Natural killer cell (primary cell): ENCODE results near the gene MAP2K7. TPM values are rescaled to one million over a fixed set of nuclear protein-coding genes. Genes with fewer than 3 reads are reported as not detected.
"Not testable (repeated sequence)": the region's sequence is repeated elsewhere in the genome, so short reads cannot be mapped to it uniquely, and the experiment has no call there.

Source experiments
- ATAC-seq, 3 donors: fragments of 150-1000 bp in 2 of 3; fragments of 200-7000 bp in 1 of 3; cut with Tn5 transposase; 1 replicate in 1 of 3; 2 replicates in 2 of 3; pipeline ENCODE4 v1.10.0; 2021; ENCODE audit warnings: mild to moderate bottlenecking in 2 of 3, moderate library complexity in 2 of 3
- DNase-seq, 2 donors: peaks; one replicate each; pipeline versions ENCODE4 v3.0.0 to v3.0.0-alpha.2; 2013 to 2021; ENCODE audit warnings: mixed read lengths in 1 of 2
- H3K27ac ChIP-seq: one replicate; pipeline ENCODE4 v1.5.1; 2013; ENCODE audit warnings: mild to moderate bottlenecking, low read length
- H3K27me3 ChIP-seq: one replicate; pipeline ENCODE4 v1.6.1; 2013; ENCODE audit warnings: low read length; ENCODE audit not compliant: control insufficient read depth, insufficient read depth
- H3K36me3 ChIP-seq: one replicate; pipeline ENCODE4 v1.6.1; 2013; ENCODE audit warnings: low read length; ENCODE audit not compliant: control insufficient read depth, insufficient read depth
- H3K4me1 ChIP-seq: one replicate; pipeline ENCODE4 v1.6.1; 2013; ENCODE audit warnings: low read length; ENCODE audit not compliant: control insufficient read depth, insufficient read depth
- H3K4me3 ChIP-seq: one replicate; pipeline ENCODE4 v1.5.1; 2013; ENCODE audit warnings: low read length
- H3K9me3 ChIP-seq: one replicate; pipeline ENCODE4 v1.6.1; 2013; ENCODE audit warnings: low read length; ENCODE audit not compliant: control insufficient read depth, insufficient read depth
- H3K27ac Mint-ChIP-seq, 2 donors: one replicate each; pipeline ENCODE4 v1.8.0; 2022; ENCODE audit warnings: mild to moderate bottlenecking in 2 of 2, mixed read lengths in 2 of 2, moderate library complexity in 1 of 2
- H3K27me3 Mint-ChIP-seq, 2 donors: one replicate each; pipeline ENCODE4 v1.8.0; 2022; ENCODE audit warnings: low read depth in 2 of 2, mixed read lengths in 2 of 2
- H3K36me3 Mint-ChIP-seq: one replicate; pipeline ENCODE4 v1.8.0; 2022; ENCODE audit warnings: mixed read lengths
- H3K4me1 Mint-ChIP-seq, 2 donors: one replicate each; pipeline ENCODE4 v1.8.0; 2022; ENCODE audit warnings: mixed read lengths in 2 of 2
- H3K4me3 Mint-ChIP-seq: one replicate; pipeline ENCODE4 v1.8.0; 2022; ENCODE audit warnings: mild to moderate bottlenecking, moderate library complexity, mixed read lengths
- H3K9me3 Mint-ChIP-seq, 2 donors: one replicate each; pipeline ENCODE4 v1.8.0; 2022; ENCODE audit warnings: mixed read lengths in 2 of 2
- WGBS: methylation state at CpG from one replicate; pipeline ENCODE4 v1.1.7; 2013; ENCODE audit warnings: missing lambda C conversion rate; ENCODE audit not compliant: insufficient coverage; 5-methylcytosine and 5-hydroxymethylcytosine counted together
- intact Hi-C: fragments of 100-400 bp; cut with micrococcal nuclease; formaldehyde crosslinking; loops from one replicate; pipeline ENCODE4 v1.14.2; 2022
- total RNA-seq, 4 donors: library from RNA; stranded (reverse); fragments of 120-200 nt in 1 of 4; gene quantifications; one replicate each; pipeline versions ENCODE4 v1.2.3 to v1.2.4, GENCODE V29; 2013 to 2022
- TF ChIP-seq, protein P1 (sequence below): fragments of 200-600 bp; IDR thresholded peaks from one replicate; pipeline ENCODE4 v1.8.0; 2022; ENCODE audit warnings: antibody characterized with exemption

The MAP2K7 gene
- total RNA-seq, 3 donors from 2014 or later (not counting 1 experiment from before 2014, with no cell fraction given) = 131 to 218 (median 159) TPM

DNA sequence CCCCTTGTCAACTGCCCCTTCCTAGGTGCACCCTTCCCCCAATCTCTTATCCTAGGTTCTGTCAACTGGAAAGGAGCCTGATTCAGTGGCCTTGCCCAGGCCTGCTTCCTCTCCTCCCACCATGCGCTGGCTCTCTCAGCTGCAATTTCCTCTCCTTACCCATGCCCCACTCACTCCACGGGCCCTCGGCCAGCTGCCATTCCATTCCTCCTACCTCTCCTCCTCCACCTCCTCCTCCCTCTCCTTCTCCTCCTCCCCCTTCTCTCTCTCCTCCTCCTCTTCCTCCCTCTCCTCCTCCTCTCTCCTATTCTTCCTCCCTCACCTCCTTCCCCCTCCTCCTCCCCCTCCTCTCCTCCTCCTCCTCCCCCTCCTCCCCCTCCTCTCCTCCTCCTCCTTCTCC, 49.4 kb downstream of the MAP2K7 start:
- Mint-ChIP-seq H3K36me3 (no peaks in the 10 kb centered on the region), H3K4me1 (no peaks in the 10 kb centered on the region), H3K27ac (no peak overlapping the region), H3K9me3 (no peaks in the 10 kb centered on the region), H3K27me3 (no peaks in the 10 kb centered on the region), H3K4me3 (no peak overlapping the region)
- Histone ChIP-seq H3K4me1 (no peaks in the 10 kb centered on the region), H3K9me3 (no peaks in the 10 kb centered on the region), H3K4me3 (no peak overlapping the region), H3K27ac (no peak overlapping the region), H3K27me3 (no peaks in the 10 kb centered on the region), H3K36me3 (no peaks in the 10 kb centered on the region)
- 34% methylated on average over 3 of the region's 3 CpGs for WGBS
- no peak for DNase-seq
- no peak for ATAC-seq
- intact Hi-C loops = no loop called here
- TF ChIP-seq, protein P1, sequence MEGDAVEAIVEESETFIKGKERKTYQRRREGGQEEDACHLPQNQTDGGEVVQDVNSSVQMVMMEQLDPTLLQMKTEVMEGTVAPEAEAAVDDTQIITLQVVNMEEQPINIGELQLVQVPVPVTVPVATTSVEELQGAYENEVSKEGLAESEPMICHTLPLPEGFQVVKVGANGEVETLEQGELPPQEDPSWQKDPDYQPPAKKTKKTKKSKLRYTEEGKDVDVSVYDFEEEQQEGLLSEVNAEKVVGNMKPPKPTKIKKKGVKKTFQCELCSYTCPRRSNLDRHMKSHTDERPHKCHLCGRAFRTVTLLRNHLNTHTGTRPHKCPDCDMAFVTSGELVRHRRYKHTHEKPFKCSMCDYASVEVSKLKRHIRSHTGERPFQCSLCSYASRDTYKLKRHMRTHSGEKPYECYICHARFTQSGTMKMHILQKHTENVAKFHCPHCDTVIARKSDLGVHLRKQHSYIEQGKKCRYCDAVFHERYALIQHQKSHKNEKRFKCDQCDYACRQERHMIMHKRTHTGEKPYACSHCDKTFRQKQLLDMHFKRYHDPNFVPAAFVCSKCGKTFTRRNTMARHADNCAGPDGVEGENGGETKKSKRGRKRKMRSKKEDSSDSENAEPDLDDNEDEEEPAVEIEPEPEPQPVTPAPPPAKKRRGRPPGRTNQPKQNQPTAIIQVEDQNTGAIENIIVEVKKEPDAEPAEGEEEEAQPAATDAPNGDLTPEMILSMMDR = no peak

DNA sequence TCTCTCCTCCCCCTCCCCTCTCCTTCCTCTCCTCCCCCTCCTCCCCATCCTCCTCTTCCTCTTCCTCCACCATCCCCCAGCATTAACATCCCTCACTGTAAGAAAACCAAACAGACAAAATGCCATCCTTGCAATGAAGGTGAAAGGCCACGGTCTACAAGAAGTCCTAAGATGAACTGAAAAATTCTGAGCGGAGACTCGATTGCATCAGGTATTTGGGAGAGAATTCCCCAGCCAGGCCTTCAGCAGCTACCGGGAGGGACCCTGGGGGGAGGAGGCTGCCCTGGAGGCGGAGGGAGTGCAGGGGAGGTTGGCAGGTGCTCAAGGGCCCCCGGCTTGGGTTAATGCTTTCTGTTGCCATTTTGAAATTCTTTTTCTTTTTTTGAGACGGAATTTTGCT, 49.9 kb downstream of the MAP2K7 start:
- WGBS = 92% methylated on average over 7 of the region's 7 CpGs

DNA sequence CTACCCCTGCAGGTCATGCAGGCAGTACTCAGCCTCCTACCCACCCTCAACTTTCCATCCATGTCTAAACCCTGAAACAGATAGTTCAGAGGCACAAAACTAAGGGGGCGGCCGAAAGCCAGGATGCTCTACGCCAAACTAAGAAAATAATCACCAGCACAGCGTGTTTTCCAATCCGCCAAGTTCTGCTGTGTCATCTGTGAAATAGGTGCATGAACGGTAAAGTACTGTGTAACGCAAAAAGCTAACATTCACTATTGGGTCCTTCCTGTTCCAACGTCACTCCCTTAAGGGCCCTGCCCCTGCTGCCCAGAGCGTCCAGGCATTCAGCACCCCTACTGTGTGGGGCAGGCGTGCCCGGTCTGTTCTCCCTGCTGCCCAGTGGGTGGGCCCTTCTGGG, 52.0 kb downstream of the MAP2K7 start:
- Histone ChIP-seq H3K4me1 (no peaks in the 10 kb centered on the region), H3K4me3 (no peak overlapping the region), H3K27ac (no peak overlapping the region), H3K27me3 (no peaks in the 10 kb centered on the region), H3K36me3 (no peaks in the 10 kb centered on the region), H3K9me3 (no peaks in the 10 kb centered on the region)
- no peaks in the 10 kb centered on the region for H3K36me3 Mint-ChIP-seq
- no peak overlapping the region for H3K27ac Mint-ChIP-seq
- ATAC-seq = no peak
- TF ChIP-seq, protein P1 = no peak
- no peak for DNase-seq
- H3K9me3 Mint-ChIP-seq = no peaks in the 10 kb centered on the region
- 78% methylated on average over 11 of the region's 11 CpGs for WGBS
- H3K4me3 Mint-ChIP-seq = no peak overlapping the region
- H3K27me3 Mint-ChIP-seq = no peaks in the 10 kb centered on the region
- intact Hi-C loops = no loop called here
- H3K4me1 Mint-ChIP-seq = no peaks in the 10 kb centered on the region

More for the DNA sequence above, 49.9 kb downstream of the MAP2K7 start:
- Histone ChIP-seq H3K27me3 (no peaks in the 10 kb centered on the region), H3K9me3 (no peaks in the 10 kb centered on the region), H3K27ac (no peak overlapping the region), H3K4me3 (no peak overlapping the region), H3K36me3 (no peaks in the 10 kb centered on the region), H3K4me1 (no peaks in the 10 kb centered on the region)
- Mint-ChIP-seq H3K36me3 (no peaks in the 10 kb centered on the region), H3K9me3 (no peaks in the 10 kb centered on the region), H3K4me3 (no peak overlapping the region), H3K27ac (no peak overlapping the region), H3K27me3 (no peaks in the 10 kb centered on the region), H3K4me1 (no peaks in the 10 kb centered on the region)
- no peak for ATAC-seq
- intact Hi-C loops = no loop called here
- no peak for DNase-seq
- TF ChIP-seq, protein P1 = no peak

DNA sequence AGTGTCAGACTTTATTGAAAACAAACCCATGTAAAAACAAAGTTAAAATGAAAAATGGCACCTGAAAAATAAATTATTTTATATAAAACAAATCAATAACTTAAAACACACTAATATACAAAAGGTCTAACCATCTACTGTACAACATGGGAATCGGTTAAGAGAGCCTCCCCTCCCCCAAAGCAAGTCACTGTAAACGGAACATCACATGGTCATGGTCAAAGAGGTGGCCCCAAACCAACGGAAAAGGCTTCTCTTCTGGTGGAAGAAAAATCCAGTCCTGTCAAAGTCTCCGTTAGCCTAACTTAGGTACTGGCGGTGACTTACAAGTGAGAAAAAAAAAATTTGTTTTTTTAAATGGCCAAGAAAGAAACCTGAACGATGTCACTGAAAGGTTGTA, 55.5 kb downstream of the MAP2K7 start:
- H3K4me3 ChIP-seq = no peak overlapping the region
- H3K27me3 ChIP-seq = no peaks in the 10 kb centered on the region
- TF ChIP-seq, protein P1 = no peak
- no peak overlapping the region for H3K27ac ChIP-seq
- Mint-ChIP-seq H3K9me3 (no peaks in the 10 kb centered on the region), H3K4me1 (no peaks in the 10 kb centered on the region), H3K27ac (no peak overlapping the region), H3K36me3 (peaks cover 8% of the 10 kb centered on the region), H3K4me3 (no peak overlapping the region), H3K27me3 (no peaks in the 10 kb centered on the region)
- no peaks in the 10 kb centered on the region for H3K4me1 ChIP-seq
- peaks cover 15% of the 10 kb centered on the region for H3K36me3 ChIP-seq
- H3K9me3 ChIP-seq = no peaks in the 10 kb centered on the region
- DNase-seq (no peak), ATAC-seq (no peak)
- intact Hi-C loops = no loop called here
- WGBS = 26% methylated on average over 6 of the region's 6 CpGs

DNA sequence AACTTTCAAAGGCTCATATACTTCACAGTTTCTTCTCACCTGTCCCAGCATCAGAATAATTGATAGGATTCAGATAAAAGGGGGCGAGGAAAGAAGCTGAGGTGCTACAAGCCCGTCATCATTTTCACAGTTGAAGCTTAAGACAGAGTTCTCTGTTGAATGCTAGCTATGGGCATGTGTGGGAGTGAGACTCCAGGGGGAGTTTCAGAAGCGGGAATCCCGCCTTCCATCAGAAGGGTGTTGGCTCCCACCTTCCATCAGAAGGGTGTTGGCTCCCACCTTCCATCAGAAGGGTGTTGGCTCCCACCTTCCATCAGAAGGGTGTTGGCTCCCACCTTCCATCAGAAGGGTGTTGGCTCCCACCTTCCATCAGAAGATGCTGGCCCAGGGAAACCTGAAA, 57.4 kb downstream of the MAP2K7 start:
- not testable (repeated sequence) for H3K4me1 Mint-ChIP-seq, H3K36me3 Mint-ChIP-seq

More for the DNA sequence above, 57.4 kb downstream of the MAP2K7 start:
- H3K4me1 ChIP-seq, H3K27ac Mint-ChIP-seq, H3K4me3 Mint-ChIP-seq, H3K27ac ChIP-seq, H3K9me3 Mint-ChIP-seq, H3K27me3 Mint-ChIP-seq, intact Hi-C loops, H3K9me3 ChIP-seq, ATAC-seq, DNase-seq, H3K27me3 ChIP-seq, H3K4me3 ChIP-seq: not testable (repeated sequence)
- H3K36me3 ChIP-seq = peaks cover 26% of the 10 kb centered on the region
- 94% methylated on average over 4 of the region's 4 CpGs for WGBS
